Endothelial cell of umbilical vein (primary cell): ENCODE data around the gene AEBP1. TPM values are rescaled to one million over a fixed set of nuclear protein-coding genes. Genes with fewer than 3 reads are reported as not detected.

ENCODE experiments used
- BruUV-seq: library from RNA; stranded (reverse); fragments of 400-500 nt; replicated peaks from 2 replicates; lab custom pipeline; 2021; lab: Mats Ljungman, UMichigan
- CTCF ChIA-PET: fragments of 300-600, 350-600 bp; sonication (Branson Sonifier 250); formaldehyde crosslinking; loops from one replicate; lab custom pipeline; 2021; ENCODE audit warnings: antibody characterized with exemption, inconsistent platforms; lab: Charles Lee
- POLR2A ChIA-PET: fragments of 300-600, 350-600 bp; sonication (Branson Sonifier 250); formaldehyde crosslinking; loops from one replicate; lab custom pipeline; 2021; ENCODE audit warnings: antibody characterized with exemption, inconsistent platforms; lab: Charles Lee
- DNase-seq: peaks from one replicate; pipeline ENCODE4 v3.0.0-alpha.2; 2011; ENCODE audit warnings: low read depth, low spot score
- FAIRE-seq: peaks from 2 replicates; lab custom pipeline; 2011; peaks lifted over from hg19 to GRCh38; lab: Jason Lieb, UNC
- H2AFZ ChIP-seq: 2 replicates; pipeline ENCODE4 v1.6.0; 2012; ENCODE audit warnings: low read depth, low read length, control low read depth, inconsistent platforms
- H3K27ac ChIP-seq: 2 replicates; pipeline ENCODE4 v1.5.1; 2011; ENCODE audit warnings: low read depth, mild to moderate bottlenecking, control low read depth, low read length, moderate library complexity; ENCODE audit not compliant: insufficient read depth
- H3K27me3 ChIP-seq, 2 experiments: 2 replicates each; pipeline versions ENCODE4 v1.6.0 to v1.6.1; 2011; ENCODE audit warnings: low read length in 2 of 2, mixed read lengths in 1 of 2; ENCODE audit not compliant: control insufficient read depth in 2 of 2, insufficient read depth in 2 of 2
- H3K36me3 ChIP-seq, 2 experiments: 2 replicates in 1 of 2; 3 replicates in 1 of 2; pipeline ENCODE4 v1.5.1; 2011; ENCODE audit warnings: low read length in 2 of 2, mild to moderate bottlenecking in 1 of 2, moderate library complexity in 1 of 2; ENCODE audit not compliant: control insufficient read depth in 2 of 2, insufficient read depth in 2 of 2; ENCODE audit errors: extremely low read depth in 1 of 2
- H3K4me1 ChIP-seq: 3 replicates; pipeline ENCODE4 v1.5.1; 2011; ENCODE audit warnings: mild to moderate bottlenecking, low read length; ENCODE audit not compliant: control insufficient read depth, insufficient read depth; ENCODE audit errors: extremely low read depth
- H3K4me2 ChIP-seq: 2 replicates; pipeline ENCODE4 v1.6.1; 2011; ENCODE audit warnings: low read length, control low read depth, mixed read lengths; ENCODE audit not compliant: insufficient read depth
- H3K4me3 ChIP-seq, 3 experiments: fragments of 200-600 bp in 1 of 3; sonication (generic), shearing (Covaris generic) in 1 of 3; replicated peaks in 1 of 3; 2 replicates each; pipeline ENCODE4 v1.5.1; 2011 to 2016; ENCODE audit warnings: control low read depth in 3 of 3, low read length in 3 of 3, mild to moderate bottlenecking in 2 of 3, inconsistent platforms in 1 of 3, low read depth in 1 of 3, moderate library complexity in 1 of 3; ENCODE audit not compliant: insufficient read depth in 1 of 3
- H3K79me2 ChIP-seq: 2 replicates; pipeline ENCODE4 v1.6.0; 2012; ENCODE audit warnings: low read length, inconsistent platforms; ENCODE audit not compliant: control insufficient read depth, insufficient read depth
- H3K9ac ChIP-seq: replicated peaks from 2 replicates; pipeline ENCODE3; 2011; ENCODE audit warnings: low read length, control low read depth; ENCODE audit not compliant: insufficient read depth; ENCODE audit errors: extremely low read depth
- H3K9me1 ChIP-seq: replicated peaks from 3 replicates; pipeline ENCODE4 v1.6.0; 2011; ENCODE audit warnings: mild to moderate bottlenecking, low read length; ENCODE audit not compliant: control insufficient read depth, insufficient read depth; ENCODE audit errors: extremely low read depth
- H3K9me3 ChIP-seq: replicated peaks from 2 replicates; pipeline ENCODE4 v1.5.1; 2012; ENCODE audit warnings: low read length, inconsistent platforms; ENCODE audit not compliant: control insufficient read depth, insufficient read depth
- H4K20me1 ChIP-seq: replicated peaks from 2 replicates; pipeline ENCODE3; 2011; ENCODE audit warnings: mild to moderate bottlenecking, low read length; ENCODE audit not compliant: control insufficient read depth, insufficient read depth; ENCODE audit errors: extremely low read depth
- CTCF ChIP-seq, 2 donors: IDR thresholded peaks; 1 replicate in 1 of 2; 2 replicates in 1 of 2; pipeline ENCODE4 v1.5.1; 2011; ENCODE audit warnings: low read length in 2 of 2, mild to moderate bottlenecking in 2 of 2, moderate library complexity in 2 of 2, control low read depth in 1 of 2, inconsistent platforms in 1 of 2, low read depth in 1 of 2; ENCODE audit not compliant: insufficient read depth in 1 of 2; ENCODE audit errors: extremely low read depth in 1 of 2
- EZH2 ChIP-seq: IDR thresholded peaks from 2 replicates; pipeline ENCODE4 v1.6.1; 2012; ENCODE audit warnings: borderline replicate concordance, low read depth, mild to moderate bottlenecking, moderate library complexity, low read length, inconsistent platforms; ENCODE audit not compliant: severe bottlenecking
- GATA2 ChIP-seq: IDR thresholded peaks from 2 replicates; pipeline ENCODE4 v1.7.0; 2011; ENCODE audit warnings: low read depth, mild to moderate bottlenecking, moderate library complexity, mixed read lengths, low read length; ENCODE audit not compliant: insufficient read length, insufficient read depth
- MAX ChIP-seq: IDR thresholded peaks from 2 replicates; pipeline ENCODE4 v1.6.1; 2011; ENCODE audit not compliant: insufficient read depth, insufficient read length
- MYC ChIP-seq: IDR thresholded peaks from one replicate; pipeline ENCODE4 v1.6.1; 2011; ENCODE audit warnings: mild to moderate bottlenecking, low read depth, low read length
- POLR2A ChIP-seq: IDR thresholded peaks from 2 replicates; pipeline ENCODE4 v1.6.1; 2012; ENCODE audit warnings: low read depth, mild to moderate bottlenecking, control low read depth, low read length
- POLR2AphosphoS5 ChIP-seq: IDR thresholded peaks from 2 replicates; pipeline ENCODE4 v1.6.1; 2012; ENCODE audit warnings: low read depth, mild to moderate bottlenecking, control low read depth, low read length, moderate library complexity; ENCODE audit not compliant: insufficient read depth
- dilution Hi-C: fragments of 300-500 bp; cut with MboI; formaldehyde crosslinking; loops from one replicate; pipeline ENCODE4 v1.15.0; 2019; ENCODE audit warnings: low sequenced_read_pairs; ENCODE audit not compliant: extremely low pct_ligation_motif_present
- intact Hi-C: fragments of 100-400 bp; cut with micrococcal nuclease; formaldehyde crosslinking; loops from one replicate; pipeline ENCODE4 v1.10.0; 2022
- polyA plus RNA-seq, 4 experiments: library from polyadenylated mRNA; depleted of rRNA in 3 of 4; stranded (reverse) in 3 of 4; unstranded in 1 of 4; fragments of >200 nt; gene quantifications; 2 replicates each; pipeline versions ENCODE4 v1.2.1 to v1.2.3, GENCODE V29; 2011 to 2012; ENCODE audit warnings: missing spikeins in 1 of 4
- total RNA-seq: library from RNA; stranded (reverse); gene quantifications from 2 replicates; pipeline ENCODE4 v1.2.3, GENCODE V29; 2021

Gene AEBP1
- total and polyA plus RNA-seq, 2 donors (not counting 3 experiments of a cell fraction or from before 2014, with no cell fraction given), result 20.6 to 48.0 TPM

GRCh38 chr7:44103566-44103922 lies 601 bp upstream of the AEBP1 start:
- FAIRE-seq (no peak), DNase-seq (no peak)
- H3K4me3 ChIP-seq, result peak overlapping the region in 1 of 3 experiments; percentile 59
- no peak overlapping the region for H3K9ac ChIP-seq
- peaks cover 5% of the 10 kb centered on the region for H3K79me2 ChIP-seq
- TF ChIP-seq EZH2 (no peak), POLR2AphosphoS5 (no peak), GATA2 (no peak), MAX (no peak), POLR2A (no peak), MYC (no peak), CTCF (IDR thresholded peaks at IDR 0.05; ENCODE audit: extremely low read depth in 1 of 2, insufficient read depth in 1 of 2, low read depth in 1 of 2, low read length in 2 of 2) (no peak)
- no TSS peak for BruUV-seq
- H3K36me3 ChIP-seq, result no peaks in the 10 kb centered on the region
- H3K9me1 ChIP-seq, result no peaks in the 10 kb centered on the region
- no peak overlapping the region for H3K4me2 ChIP-seq
- ChIA-PET CTCF (no interaction called here), POLR2A (no interaction called here)
- no peak overlapping the region for H3K27ac ChIP-seq
- intact Hi-C loops, result no loop called here
- peaks cover 3% of the 10 kb centered on the region for H3K4me1 ChIP-seq
- no peaks in the 10 kb centered on the region for H4K20me1 ChIP-seq
- dilution Hi-C loops, result no loop called here
- H3K9me3 ChIP-seq, result no peaks in the 10 kb centered on the region
- H3K27me3 ChIP-seq, result no peaks in the 10 kb centered on the region
- H2AFZ ChIP-seq, result peak overlapping the region; percentile 60
